DOHH2 (cell line): ENCODE results near the gene RILPL2.
A peak's percentile ranks its signal among the peaks of the same experiment; 100 is the strongest.

Experiments
- CTCF ChIP-seq: fragments of 200-600 bp; sonication (generic); IDR thresholded peaks from one replicate; pipeline ENCODE4 v1.5.1; 2014; ENCODE audit warnings: antibody characterized with exemption, mild to moderate bottlenecking, low read depth, low read length; ENCODE audit not compliant: poor library complexity, severe bottlenecking
- EZH2phosphoT487 ChIP-seq: fragments of 200-600 bp; sonication (generic); IDR thresholded peaks from 2 replicates; pipeline ENCODE4 v1.6.1; 2017; ENCODE audit warnings: borderline replicate concordance, mild to moderate bottlenecking, antibody characterized with exemption, low read length, moderate library complexity, mixed read lengths

- TF ChIP-seq CTCF (peak; percentile 25), EZH2phosphoT487 (no peak)
Observed at GRCh38 chr12:123384318-123384993, 52.0 kb downstream of the RILPL2 start.
